Lower leg skin (tissue), 4 donors: ENCODE data around the gene GTPBP4. TPM values are rescaled to one million over a fixed set of nuclear protein-coding genes. Genes with fewer than 3 reads are reported as not detected.
A peak's percentile ranks its signal among the peaks of the same experiment; 100 is the strongest.

Experiments
- DNase-seq, 2 donors: peaks; one replicate each; pipeline ENCODE4 v3.0.0-alpha.2; 2019; ENCODE audit warnings: low spot score in 2 of 2
- H3K4me3 ChIP-seq: fragments of 200-600 bp; sonication (generic); 2 replicates; pipeline ENCODE4 v1.5.1; 2017; ENCODE audit warnings: mild to moderate bottlenecking, low read depth; ENCODE audit not compliant: poor library complexity, severe bottlenecking
- POLR2A ChIP-seq, 2 donors: fragments of 450-650 bp; IDR thresholded peaks; one replicate each; pipeline ENCODE4 v1.6.1; 2016 to 2017; ENCODE audit warnings: antibody characterized with exemption in 2 of 2, mild to moderate bottlenecking in 1 of 2, moderate library complexity in 1 of 2
- WGBS, 2 donors: methylation state at CpG; one replicate each; pipeline ENCODE4 v1.1.5; 2018; 5-methylcytosine and 5-hydroxymethylcytosine counted together
- intact Hi-C: fragments of 100-400 bp; cut with DNase I; formaldehyde crosslinking; loops from one replicate; pipeline ENCODE4 v1.15.0; 2023; ENCODE audit warnings: low total_unique reads
- total RNA-seq, 4 donors: library from RNA; depleted of rRNA; stranded (reverse); fragments of >200 nt; gene quantifications; one replicate each; pipeline ENCODE4 v1.1.0, GENCODE V29; 2016
- TF ChIP-seq, protein P1 (sequence below), 3 donors: fragments of 450-650 bp; IDR thresholded peaks; one replicate each; pipeline ENCODE4 v1.5.1; 2016; ENCODE audit warnings: antibody characterized with exemption in 3 of 3, mild to moderate bottlenecking in 3 of 3, moderate library complexity in 2 of 3

The GTPBP4 gene
- total RNA-seq, 4 donors from 2014 or later, result 8.8 to 23.2 (median 15.8) TPM

DNA sequence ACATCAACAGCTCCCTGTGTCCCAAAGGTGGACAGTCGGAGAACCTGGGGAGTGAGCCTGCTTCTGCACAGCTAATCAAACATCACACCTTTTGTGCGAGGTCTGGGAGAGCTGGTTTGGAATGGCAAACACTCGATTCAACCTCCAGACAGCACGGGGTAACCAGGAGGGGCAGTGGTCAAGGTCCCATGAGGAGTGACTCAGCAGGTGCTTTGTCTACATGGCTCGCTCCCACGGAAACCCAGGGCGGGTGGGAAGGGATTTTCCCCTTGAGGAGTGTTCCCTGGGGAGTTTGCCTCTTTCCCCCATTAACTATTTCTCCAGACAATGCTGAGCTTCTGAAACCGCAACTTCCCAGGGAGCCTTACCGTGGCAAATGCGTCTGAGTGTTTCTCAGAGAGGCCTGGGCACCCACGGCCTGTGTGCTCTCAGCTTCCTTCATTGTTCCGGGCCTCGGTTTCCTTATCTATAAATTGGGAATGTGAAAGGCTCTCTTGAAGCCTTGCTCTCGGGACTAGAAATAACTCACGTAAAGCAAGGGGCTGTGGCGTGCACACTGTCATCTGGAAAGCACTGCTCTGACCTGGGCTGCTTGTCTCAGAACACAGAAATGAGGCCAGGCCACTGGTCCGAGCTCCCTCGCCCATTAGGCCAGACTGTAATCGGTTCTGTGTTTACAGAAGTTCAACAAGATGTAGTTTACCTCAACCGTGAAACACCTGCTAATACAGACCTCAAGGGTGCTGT is 14.0 kb upstream of the GTPBP4 start:
- 82% methylated on average over 20 of the region's 20 CpGs for WGBS, 2 donors
- TF ChIP-seq, protein P1, sequence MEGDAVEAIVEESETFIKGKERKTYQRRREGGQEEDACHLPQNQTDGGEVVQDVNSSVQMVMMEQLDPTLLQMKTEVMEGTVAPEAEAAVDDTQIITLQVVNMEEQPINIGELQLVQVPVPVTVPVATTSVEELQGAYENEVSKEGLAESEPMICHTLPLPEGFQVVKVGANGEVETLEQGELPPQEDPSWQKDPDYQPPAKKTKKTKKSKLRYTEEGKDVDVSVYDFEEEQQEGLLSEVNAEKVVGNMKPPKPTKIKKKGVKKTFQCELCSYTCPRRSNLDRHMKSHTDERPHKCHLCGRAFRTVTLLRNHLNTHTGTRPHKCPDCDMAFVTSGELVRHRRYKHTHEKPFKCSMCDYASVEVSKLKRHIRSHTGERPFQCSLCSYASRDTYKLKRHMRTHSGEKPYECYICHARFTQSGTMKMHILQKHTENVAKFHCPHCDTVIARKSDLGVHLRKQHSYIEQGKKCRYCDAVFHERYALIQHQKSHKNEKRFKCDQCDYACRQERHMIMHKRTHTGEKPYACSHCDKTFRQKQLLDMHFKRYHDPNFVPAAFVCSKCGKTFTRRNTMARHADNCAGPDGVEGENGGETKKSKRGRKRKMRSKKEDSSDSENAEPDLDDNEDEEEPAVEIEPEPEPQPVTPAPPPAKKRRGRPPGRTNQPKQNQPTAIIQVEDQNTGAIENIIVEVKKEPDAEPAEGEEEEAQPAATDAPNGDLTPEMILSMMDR (IDR thresholded peaks at IDR 0.05), result no peak
- no peak for TF ChIP-seq POLR2A (IDR thresholded peaks at IDR 0.05)
- H3K4me3 ChIP-seq, result no peak overlapping the region
- intact Hi-C loops, result no loop called here
- peak in 1 of 2 donors; percentile 64 for DNase-seq

DNA sequence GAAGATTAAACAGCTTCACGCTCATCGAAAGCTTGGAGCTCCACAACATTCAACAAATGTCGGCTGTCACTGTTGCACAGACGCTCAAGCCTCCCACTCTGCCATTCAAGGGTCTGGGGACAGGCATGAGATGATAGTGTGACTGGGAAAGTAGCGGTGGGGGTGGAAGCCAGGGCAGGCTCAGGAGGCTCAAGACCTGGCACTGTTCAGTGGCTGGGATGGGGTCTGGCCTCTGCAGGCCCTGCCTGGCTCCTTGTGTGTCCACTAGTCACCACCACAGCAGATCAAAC is 13.5 kb upstream of the GTPBP4 start:
- TF ChIP-seq, protein P1 (IDR thresholded peaks at IDR 0.05), result no peak
- TF ChIP-seq POLR2A (IDR thresholded peaks at IDR 0.05), result no peak
- 96 to 98% methylated on average over 5 of the region's 5 CpGs for WGBS, 2 donors
- H3K4me3 ChIP-seq, result no peak overlapping the region
- DNase-seq, result no peak
- intact Hi-C loops, result no loop called here

DNA sequence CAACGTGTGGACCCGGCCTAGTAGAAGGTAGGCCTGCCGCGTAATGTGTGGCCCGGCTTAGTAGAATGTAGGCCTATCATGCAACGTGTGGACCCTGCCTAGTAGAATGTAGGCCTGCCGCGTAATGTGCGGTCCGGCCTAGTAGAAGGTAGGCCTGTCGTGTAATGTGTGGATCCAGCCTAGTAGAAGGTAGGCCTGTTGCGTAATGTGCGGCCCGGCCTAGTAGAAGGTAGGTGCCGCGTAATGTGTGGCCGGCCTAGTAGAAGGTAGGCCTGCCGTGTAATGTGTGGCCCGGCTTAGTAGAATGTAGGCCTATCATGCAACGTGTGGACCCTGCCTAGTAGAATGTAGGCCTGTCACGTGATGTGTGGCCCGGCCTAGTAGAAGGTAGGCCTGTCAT is 11.9 kb upstream of the GTPBP4 start:
- WGBS, 2 donors, result 91 to 94% methylated on average over 22 of the region's 22 CpGs
- intact Hi-C loops, result no loop called here
- DNase-seq, result no peak
- no peak overlapping the region for H3K4me3 ChIP-seq
- no peak for TF ChIP-seq POLR2A (IDR thresholded peaks at IDR 0.05)
- TF ChIP-seq, protein P1 (IDR thresholded peaks at IDR 0.05), result no peak

DNA sequence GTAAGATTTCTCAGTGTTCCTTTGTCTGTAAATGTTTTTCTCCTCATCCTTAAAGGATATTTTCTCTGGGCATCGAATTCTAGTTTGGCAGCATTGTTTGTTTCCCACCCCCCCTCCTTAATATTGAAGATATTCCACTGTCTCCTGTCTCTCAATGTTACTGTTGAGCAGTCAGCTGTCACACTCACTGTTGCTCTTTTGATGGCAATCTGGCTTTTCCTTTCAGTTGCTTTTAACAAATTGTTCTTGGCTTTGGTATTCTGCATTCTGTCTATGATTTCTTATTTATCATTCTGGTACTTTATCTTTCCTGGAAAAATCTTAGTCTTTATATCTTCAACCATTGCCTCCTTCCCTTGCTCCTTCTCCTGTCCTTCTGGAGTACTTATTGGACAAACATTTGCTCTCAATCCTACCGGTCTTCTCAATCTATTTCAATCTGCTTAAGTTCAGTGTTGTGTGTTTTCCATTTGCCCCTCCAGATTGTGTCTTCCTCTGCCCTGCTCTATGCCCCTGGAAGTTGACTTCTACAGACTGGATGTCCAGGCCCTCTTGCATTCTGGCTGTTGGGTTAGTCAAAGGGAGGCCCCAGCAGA is 9.3 kb upstream of the GTPBP4 start:
- TF ChIP-seq POLR2A (IDR thresholded peaks at IDR 0.05), result no peak
- TF ChIP-seq, protein P1 (IDR thresholded peaks at IDR 0.05), result no peak
- no peak for DNase-seq
- no peak overlapping the region for H3K4me3 ChIP-seq
- WGBS, 2 donors, result 92 to 95% methylated on average over 2 of the region's 2 CpGs
- intact Hi-C loops, result no loop called here

DNA sequence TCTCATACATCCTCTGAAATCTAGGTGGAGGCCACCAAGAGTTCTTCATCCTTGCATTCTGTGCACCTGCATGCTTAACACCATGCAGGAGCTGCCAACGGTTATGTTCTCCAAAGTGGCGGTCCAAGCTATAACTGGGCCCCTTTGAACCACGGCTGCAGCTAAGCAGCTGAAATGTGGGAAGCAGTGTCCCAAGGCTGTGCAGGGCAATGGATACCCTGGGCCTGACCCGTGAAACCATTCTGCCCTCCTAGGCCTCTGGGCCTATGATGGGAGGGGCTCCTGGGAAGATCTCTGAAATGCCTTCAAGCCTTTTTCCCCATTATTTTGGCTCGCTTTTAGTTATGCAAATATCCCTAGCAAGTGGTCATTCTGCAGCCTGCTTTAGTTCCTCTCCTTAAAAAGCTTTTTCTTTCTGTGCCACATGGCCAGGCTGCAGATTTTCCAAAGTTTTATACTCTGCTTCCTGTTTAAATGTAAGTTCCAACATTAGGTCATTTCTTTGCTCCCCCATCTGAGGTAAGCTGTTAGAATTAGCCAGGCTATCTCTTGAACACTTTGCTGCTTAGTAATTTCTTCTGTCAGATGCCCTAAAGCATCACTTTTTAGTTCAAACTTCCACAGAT is 7.7 kb upstream of the GTPBP4 start:
- WGBS, 2 donors, result 95% methylated on average over 5 of the region's 5 CpGs
- H3K4me3 ChIP-seq, result no peak overlapping the region
- peak in 1 of 2 donors; percentile 20 for DNase-seq
- TF ChIP-seq, protein P1 (IDR thresholded peaks at IDR 0.05), result no peak
- no peak for TF ChIP-seq POLR2A (IDR thresholded peaks at IDR 0.05)
- intact Hi-C loops, result no loop called here
